Adrenal gland (tissue), 12 donors: ENCODE results near the gene LPAR5. TPM values are rescaled to one million over a fixed set of nuclear protein-coding genes. Genes with fewer than 3 reads are reported as not detected.

Experiments used
- DNase-seq, 7 donors: peaks; one replicate each; pipeline ENCODE4 v3.0.0-alpha.2; 2019 to 2020
- H3K27ac ChIP-seq, 5 donors: fragments of 200-600 bp; sonication (generic) in 4 of 5; 1 replicate in 3 of 5; 2 replicates in 2 of 5; pipeline versions ENCODE4 v1.5.1 to v1.8.0; 2016 to 2020; ENCODE audit warnings: mild to moderate bottlenecking in 1 of 5
- H3K27me3 ChIP-seq: fragments of 200-600 bp; 2 replicates; pipeline ENCODE4 v1.8.0; 2021
- H3K36me3 ChIP-seq, 2 donors: fragments of 200-600 bp; replicated peaks in 1 of 2; 1 replicate in 1 of 2; 2 replicates in 1 of 2; pipeline versions ENCODE4 v1.5.1 to v1.8.0; 2018 to 2022
- H3K4me1 ChIP-seq, 2 donors: fragments of 200-600 bp; replicated peaks in 1 of 2; 1 replicate in 1 of 2; 2 replicates in 1 of 2; pipeline versions ENCODE4 v1.5.1 to v1.8.0; 2018 to 2021
- H3K4me3 ChIP-seq, 4 donors: fragments of 200-600 bp; sonication (generic) in 3 of 4; one replicate each; pipeline ENCODE4 v1.5.1; 2016 to 2018
- H3K9me3 ChIP-seq, 3 donors: fragments of 200-600 bp; sonication (generic) in 1 of 3; replicated peaks in 1 of 3; 1 replicate in 2 of 3; 2 replicates in 1 of 3; pipeline versions ENCODE4 v1.5.1 to v1.8.0; 2016 to 2021
- POLR2A ChIP-seq, 2 donors: fragments of 450-650 bp; IDR thresholded peaks; one replicate each; pipeline ENCODE4 v1.6.1; 2017; ENCODE audit warnings: antibody characterized with exemption in 2 of 2, mild to moderate bottlenecking in 2 of 2, moderate library complexity in 1 of 2
- WGBS, 4 donors: extraction: QIAGEN DNeasy Blood & Tissue Kit in 2 of 4; methylation state at CpG; one replicate each; pipeline versions ENCODE4 v1.1.5 to v1.1.7; 2013 to 2017; 5-methylcytosine and 5-hydroxymethylcytosine counted together
- intact Hi-C, 2 donors: fragments of 100-400 bp; cut with DNase I; formaldehyde crosslinking; loops; one replicate each; pipeline versions ENCODE4 v1.14.1 to v1.15.0; 2022 to 2023
- polyA plus RNA-seq, 3 donors: library from polyadenylated mRNA; stranded (reverse); fragments of 200-250 nt in 2 of 3; fragments of 350-450 nt in 1 of 3; fragmentation: Illumina TruSeq in 1 of 3; extraction: RNeasy Lipid Tissue Mini Kit (QIAGEN cat#74804) in 1 of 3; gene quantifications; one replicate each; pipeline ENCODE4 v1.2.3, GENCODE V29; 2013 to 2014
- total RNA-seq, 9 donors: library from RNA; depleted of rRNA in 4 of 9; stranded (reverse); fragments of >200 nt in 4 of 9; fragments of 120-200 nt in 1 of 9; fragmentation: NEBNext Ultra II Directional in 1 of 9; extraction: Animal tissue kit (Norgen Biotek cat#: 25700) in 1 of 9; gene quantifications; one replicate each; pipeline versions ENCODE4 v1.1.0 to v1.2.4, GENCODE V29; 2013 to 2023
- TF ChIP-seq, protein P1 (sequence below), 6 experiments: fragments of 450-650 bp in 4 of 6; fragments of 200-600 bp in 2 of 6; sonication (generic) in 1 of 6; IDR thresholded peaks; 1 replicate in 5 of 6; 2 replicates in 1 of 6; pipeline versions ENCODE4 v1.5.1 to v1.8.0; 2016 to 2021; ENCODE audit warnings: antibody characterized with exemption in 6 of 6, mild to moderate bottlenecking in 2 of 6, moderate library complexity in 1 of 6
- donor health status: healthy with polysubstance abuse.
- donor health status: Bipolar disorder and iron deficiency.
- donor health status: DM: yes; HTN: yes; CAD: no.
- donor health status: DM: no; HTN: no; CAD: no.
- donor health status: DM: no; HTN: no; CAD: no.
- donor health status: DM: yes; HTN: yes; CAD: no.

Gene LPAR5
- total and polyA plus RNA-seq, 12 donors = 0.28 to 11.6 (median 4.7) TPM

DNA sequence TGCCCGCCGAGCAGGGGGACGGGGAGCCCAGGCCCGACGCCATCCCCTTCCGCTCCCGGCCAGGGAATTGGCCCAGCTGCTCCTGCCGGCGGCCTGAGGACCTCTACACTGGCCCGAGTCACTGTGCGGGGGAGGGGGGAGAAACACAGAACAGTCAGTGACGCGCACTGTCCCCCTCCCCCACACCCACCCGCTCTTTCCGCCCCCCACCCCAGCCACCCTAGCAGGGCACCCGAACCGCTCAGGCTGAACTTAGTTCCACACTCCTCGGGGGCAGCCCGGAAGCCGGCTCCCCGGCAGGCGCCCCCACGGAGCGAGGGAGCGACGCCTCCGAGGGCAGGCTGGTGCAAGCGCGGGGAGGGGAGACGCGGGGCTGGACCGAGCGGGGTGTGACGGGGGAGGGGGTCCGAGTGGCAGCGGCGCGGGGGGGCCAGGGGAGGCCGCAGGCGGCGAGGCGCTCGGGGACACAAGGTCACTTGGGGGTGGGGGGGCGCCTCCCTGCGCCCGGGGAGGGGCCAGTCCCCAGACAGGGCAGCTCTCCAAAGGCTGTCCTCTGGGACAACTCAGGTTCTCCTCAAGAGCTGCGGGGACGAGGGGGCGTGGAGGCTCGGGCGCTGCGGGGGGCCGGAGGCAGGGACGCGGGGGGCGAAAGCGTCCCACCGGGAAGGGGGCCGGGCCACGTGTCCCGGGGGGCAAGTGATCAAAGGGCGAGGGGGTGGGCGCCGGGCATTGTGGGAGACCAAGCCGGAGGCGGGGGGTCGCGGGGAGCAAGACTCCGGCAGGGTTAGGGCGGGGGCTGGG, 29.2 kb downstream of the LPAR5 start:
- TF ChIP-seq POLR2A (IDR thresholded peaks at IDR 0.05) = peak in 1 of 2 donors; percentile 55
- TF ChIP-seq, protein P1, sequence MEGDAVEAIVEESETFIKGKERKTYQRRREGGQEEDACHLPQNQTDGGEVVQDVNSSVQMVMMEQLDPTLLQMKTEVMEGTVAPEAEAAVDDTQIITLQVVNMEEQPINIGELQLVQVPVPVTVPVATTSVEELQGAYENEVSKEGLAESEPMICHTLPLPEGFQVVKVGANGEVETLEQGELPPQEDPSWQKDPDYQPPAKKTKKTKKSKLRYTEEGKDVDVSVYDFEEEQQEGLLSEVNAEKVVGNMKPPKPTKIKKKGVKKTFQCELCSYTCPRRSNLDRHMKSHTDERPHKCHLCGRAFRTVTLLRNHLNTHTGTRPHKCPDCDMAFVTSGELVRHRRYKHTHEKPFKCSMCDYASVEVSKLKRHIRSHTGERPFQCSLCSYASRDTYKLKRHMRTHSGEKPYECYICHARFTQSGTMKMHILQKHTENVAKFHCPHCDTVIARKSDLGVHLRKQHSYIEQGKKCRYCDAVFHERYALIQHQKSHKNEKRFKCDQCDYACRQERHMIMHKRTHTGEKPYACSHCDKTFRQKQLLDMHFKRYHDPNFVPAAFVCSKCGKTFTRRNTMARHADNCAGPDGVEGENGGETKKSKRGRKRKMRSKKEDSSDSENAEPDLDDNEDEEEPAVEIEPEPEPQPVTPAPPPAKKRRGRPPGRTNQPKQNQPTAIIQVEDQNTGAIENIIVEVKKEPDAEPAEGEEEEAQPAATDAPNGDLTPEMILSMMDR (IDR thresholded peaks at IDR 0.05) = peak in 1 of 6 experiments; percentile 10
- H3K4me3 ChIP-seq = peak overlapping the region in 3 of 4 donors; percentile 53 to 96 (median 72)
- H3K36me3 ChIP-seq = peaks cover 0 to 10% of the 10 kb centered on the region in 2 donors
- no peaks in the 10 kb centered on the region for H3K27me3 ChIP-seq
- no peaks in the 10 kb centered on the region for H3K9me3 ChIP-seq
- peak; percentile 80 to 90 (median 86) for DNase-seq
- intact Hi-C loops = no loop called here
- H3K4me1 ChIP-seq = peaks cover 36 to 37% of the 10 kb centered on the region in 2 donors
- H3K27ac ChIP-seq = peak overlapping the region; percentile 84 to 99 (median 95)
- 0 to 1% (median 1%) methylated on average over 14 to 68 of the region's 70 CpGs; no CpG with 5 or more reads in 1 of the 4 donors for WGBS, 4 donors

DNA sequence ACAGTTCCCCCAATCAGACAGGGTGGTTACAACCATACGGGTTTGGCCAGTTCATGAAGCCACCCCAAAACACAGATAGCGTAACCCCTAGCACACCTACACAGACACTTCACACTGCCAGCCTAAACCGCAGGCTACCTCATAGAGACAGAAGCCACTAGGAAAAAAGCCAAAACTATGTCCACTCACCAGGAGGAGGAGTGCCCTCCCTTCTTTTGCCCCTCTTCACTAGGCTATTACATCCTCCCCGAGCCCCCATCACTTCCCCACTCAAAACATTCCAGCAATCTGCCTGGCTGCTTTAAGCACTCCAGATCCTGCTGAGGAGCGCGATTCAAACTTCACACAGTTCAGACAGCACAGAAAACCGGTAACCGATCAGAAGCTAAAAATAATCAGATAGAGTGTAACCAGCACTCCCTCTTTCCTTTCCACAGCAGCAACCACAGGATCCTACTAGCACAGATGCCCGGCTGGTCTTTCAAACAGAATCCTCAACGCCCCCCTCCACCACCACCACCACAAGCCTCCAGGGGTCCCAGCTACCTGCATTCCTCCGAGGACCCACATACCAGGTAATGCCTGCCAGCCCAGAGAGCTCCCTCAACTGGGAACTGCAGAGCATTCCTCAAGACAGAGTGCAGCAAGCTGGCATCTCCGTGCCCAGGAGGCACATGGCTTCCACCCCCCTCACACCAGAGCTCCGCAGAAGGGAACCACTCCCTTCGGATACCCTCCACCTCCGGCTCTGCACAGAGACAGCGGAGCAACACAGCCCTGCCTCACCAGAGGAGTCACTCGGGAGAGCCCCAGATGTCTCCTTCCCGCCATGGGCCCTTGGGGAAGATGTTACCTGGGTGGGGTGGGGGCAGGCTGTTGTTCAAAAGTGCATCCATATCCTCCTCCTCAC, 30.1 kb downstream of the LPAR5 start:
- Histone ChIP-seq H3K4me1 (peaks cover 36 to 37% of the 10 kb centered on the region in 2 donors), H3K9me3 (no peaks in the 10 kb centered on the region), H3K27ac (peak overlapping the region; percentile 55 to 99 (median 95)), H3K27me3 (no peaks in the 10 kb centered on the region), H3K4me3 (peak overlapping the region in 3 of 4 donors; percentile 53 to 96 (median 72)), H3K36me3 (peaks cover 0 to 19% of the 10 kb centered on the region in 2 donors)
- WGBS, 4 donors = 3 to 4% (median 3%) methylated on average over 9 to 18 of the region's 18 CpGs
- TF ChIP-seq, protein P1 (IDR thresholded peaks at IDR 0.05) = no peak
- TF ChIP-seq POLR2A (IDR thresholded peaks at IDR 0.05) = no peak
- intact Hi-C loops = no loop called here
- peak in 4 of 7 donors; percentile 27 to 48 (median 44) for DNase-seq

DNA sequence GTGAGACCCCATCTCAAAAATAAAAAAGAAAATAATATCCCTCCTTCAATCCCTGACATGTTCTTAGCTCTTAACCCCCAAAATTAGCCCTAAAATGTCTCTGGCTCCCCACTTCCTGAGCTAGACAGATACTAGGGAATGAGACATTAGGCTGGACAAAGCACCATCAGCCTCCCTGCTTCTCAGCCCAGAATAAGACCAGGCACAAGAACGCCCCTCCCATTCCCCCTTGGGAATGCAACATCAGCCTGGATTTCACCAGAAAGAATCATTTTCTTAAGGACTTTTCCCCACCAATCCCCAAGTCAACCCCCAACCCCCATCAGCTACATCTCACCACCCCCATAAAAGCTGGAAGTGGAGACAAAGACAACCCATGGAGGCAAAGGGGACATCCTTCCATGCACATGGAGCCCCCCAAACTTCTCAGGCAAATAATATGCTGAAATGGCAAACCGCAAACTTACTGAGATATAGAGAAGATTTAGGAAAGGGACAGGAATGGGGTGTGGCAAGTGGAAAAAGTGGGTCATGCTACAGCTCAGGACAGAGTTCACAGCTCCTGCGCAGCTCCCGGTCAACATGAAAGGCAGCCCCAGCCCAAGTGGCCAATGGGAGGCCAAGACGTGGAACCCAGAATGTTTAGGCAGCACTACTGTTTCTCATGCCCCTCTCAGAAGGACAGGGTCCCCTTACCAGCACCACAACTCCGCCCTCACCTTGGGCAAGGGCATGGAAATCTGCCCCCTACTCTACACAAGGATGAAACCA, 31.3 kb downstream of the LPAR5 start:
- H3K4me1 ChIP-seq = peaks cover 36 to 37% of the 10 kb centered on the region in 2 donors
- TF ChIP-seq, protein P1 (IDR thresholded peaks at IDR 0.05) = no peak
- TF ChIP-seq POLR2A (IDR thresholded peaks at IDR 0.05) = no peak
- H3K4me3 ChIP-seq = peak overlapping the region in 1 of 4 donors; percentile 96
- H3K27ac ChIP-seq = peak overlapping the region in 4 of 5 donors; percentile 7 to 97 (median 50)
- 34 to 71% (median 47%) methylated on average over 5 to 6 of the region's 6 CpGs for WGBS, 4 donors
- intact Hi-C loops = loop anchor here (5.0 kb wide), 2 partner anchors 37 to 42 kb away; partner anchors contain the start of gene NOP2 (in 1 of the 2)
- H3K27me3 ChIP-seq = no peaks in the 10 kb centered on the region
- H3K9me3 ChIP-seq = no peaks in the 10 kb centered on the region
- DNase-seq = peak; percentile 35 to 71 (median 59)
- peaks cover 0 to 31% of the 10 kb centered on the region in 2 donors for H3K36me3 ChIP-seq
